Astrocyte of the cerebellum (primary cell): Measurements from ENCODE around the gene CSMD2.
A peak's percentile ranks its signal among the peaks of the same experiment; 100 is the strongest.

ENCODE experiments used
- DNase-seq: peaks from one replicate; pipeline ENCODE4 v3.0.0-alpha.2; 2011; ENCODE audit warnings: low read depth
- H3K4me3 ChIP-seq: 2 replicates; pipeline ENCODE4 v1.5.1; 2011; ENCODE audit warnings: mild to moderate bottlenecking, low read depth, low read length, moderate library complexity
- CTCF ChIP-seq: IDR thresholded peaks from 2 replicates; pipeline ENCODE4 v1.5.1; 2012; ENCODE audit warnings: low read length, low read depth, moderate library complexity, mild to moderate bottlenecking; ENCODE audit errors: missing control alignments
- in situ Hi-C: cut with HindIII; loops from 2 replicates; pipeline ENCODE4 v1.10.0; 2017; ENCODE audit warnings: low sequenced_read_pairs

CSMD2 gene

GRCh38 chr1:33745942-33746341 is 419.1 kb downstream of the CSMD2 start:
- TF ChIP-seq CTCF: no peak
- in situ Hi-C loops: loop anchor here (25.0 kb wide), 1 partner anchor 416 kb away; the partner anchor contains the start of gene CSMD2
- DNase-seq: no peak
- H3K4me3 ChIP-seq: no peak overlapping the region

- TF ChIP-seq CTCF: no peak
- DNase-seq: no peak
- in situ Hi-C loops: loop anchor here (25.0 kb wide), 1 partner anchor 419 kb away; the partner anchor contains the start of gene CSMD2
- H3K4me3 ChIP-seq: no peak overlapping the region
Measured at GRCh38 chr1:33743221-33743998, 421.6 kb downstream of the CSMD2 start.

GRCh38 chr1:33742663-33743062 is 422.4 kb downstream of the CSMD2 start:
- TF ChIP-seq CTCF: no peak
- no peak for DNase-seq
- in situ Hi-C loops: loop anchor here (25.0 kb wide), 1 partner anchor 420 kb away; the partner anchor contains the start of gene CSMD2
- H3K4me3 ChIP-seq: no peak overlapping the region

- no peak for DNase-seq
- no peak overlapping the region for H3K4me3 ChIP-seq
- in situ Hi-C loops: loop anchor here (25.0 kb wide), 1 partner anchor 421 kb away; the partner anchor contains the start of gene CSMD2
Measured at GRCh38 chr1:33741749-33742148, 423.3 kb downstream of the CSMD2 start.

GRCh38 chr1:33740040-33740744 is 424.8 kb downstream of the CSMD2 start:
- in situ Hi-C loops: loop anchor here (25.0 kb wide), 1 partner anchor 422 kb away; the partner anchor contains the start of gene CSMD2
- H3K4me3 ChIP-seq: no peak overlapping the region
- no peak for DNase-seq
- TF ChIP-seq CTCF: peak; percentile 25

More at GRCh38 chr1:33741749-33742148, 423.3 kb downstream of the CSMD2 start:
- TF ChIP-seq CTCF: no peak

- H3K4me3 ChIP-seq: no peak overlapping the region
- DNase-seq: no peak
- no peak for TF ChIP-seq CTCF
- in situ Hi-C loops: loop anchor here (25.0 kb wide), 1 partner anchor 423 kb away; the partner anchor contains the start of gene CSMD2
Measured at GRCh38 chr1:33738976-33739375, 426.1 kb downstream of the CSMD2 start.
